ENCODE data around the gene IRX1.
A peak's percentile ranks its signal among the peaks of the same experiment; 100 is the strongest.

IRX1 gene

GRCh38 chr5:3599226-3600105 lies 3.8 kb downstream of the IRX1 start:
- Histone ChIP-seq H3K36me3 (ENCODE audit: control insufficient read depth, insufficient read depth, low read length) (no peaks in the 10 kb centered on the region), H3K9ac (ENCODE audit: low read length) (peak overlapping the region; percentile 27), H4K8ac (ENCODE audit: low read depth, low read length) (no peak overlapping the region), H3K4me3 (ENCODE audit: low read length) (no peak overlapping the region), H3K27ac (ENCODE audit: low read depth, low read length) (no peak overlapping the region), H3K56ac (ENCODE audit: low read length) (peak overlapping the region; percentile 67), H4K5ac (ENCODE audit: low read length) (no peak overlapping the region), H2BK120ac (ENCODE audit: low read depth, low read length) (no peak overlapping the region), H2AK5ac (ENCODE audit: low read length) (no peak overlapping the region), H3K79me2 (ENCODE audit: control insufficient read depth, insufficient read depth, low read length) (no peaks in the 10 kb centered on the region), H3K4me1 (ENCODE audit: control insufficient read depth, low read depth, low read length) (no peaks in the 10 kb centered on the region), H3K18ac (ENCODE audit: low read length) (no peak overlapping the region), H2BK15ac (replicated peaks; ENCODE audit: low read depth) (no peak overlapping the region), H3K27me3 (ENCODE audit: insufficient read depth, low read length, poor library complexity) (peaks cover 52% of the 10 kb centered on the region), H3K23ac (ENCODE audit: low read length) (peak overlapping the region; percentile 29), H2BK5ac (ENCODE audit: low read length) (no peak overlapping the region), H3K4me2 (ENCODE audit: low read length) (peak overlapping the region; percentile 46), H3K79me1 (ENCODE audit: low read length) (no peaks in the 10 kb centered on the region), H3K4ac (ENCODE audit: low read depth, low read length) (no peak overlapping the region)
- no CpG with 5 or more reads among the region's 86 CpGs for whole genome bisulfite sequencing (ENCODE audit: extremely low coverage, insufficient coverage, low lambda C conversion rate)
- DNase-seq, result peak; percentile 80

- H3K79me2 ChIP-seq (ENCODE audit: control insufficient read depth, insufficient read depth, low read length), result no peaks in the 10 kb centered on the region
- H4K8ac ChIP-seq (ENCODE audit: low read depth, low read length), result no peak overlapping the region
- no peak overlapping the region for H2BK5ac ChIP-seq (ENCODE audit: low read length)
- H3K27ac ChIP-seq (ENCODE audit: low read depth, low read length), result no peak overlapping the region
- peak overlapping the region; percentile 12 for H3K56ac ChIP-seq (ENCODE audit: low read length)
- H3K4ac ChIP-seq (ENCODE audit: low read depth, low read length), result no peak overlapping the region
- no peak overlapping the region for H2BK15ac ChIP-seq (replicated peaks; ENCODE audit: low read depth)
- H3K4me1 ChIP-seq (ENCODE audit: control insufficient read depth, low read depth, low read length), result no peaks in the 10 kb centered on the region
- no peaks in the 10 kb centered on the region for H3K36me3 ChIP-seq (ENCODE audit: control insufficient read depth, insufficient read depth, low read length)
- H3K4me2 ChIP-seq (ENCODE audit: low read length), result peak overlapping the region; percentile 16
- WGBS (ENCODE audit: extremely low coverage, insufficient coverage, low lambda C conversion rate), result no CpG with 5 or more reads among the region's 71 CpGs
- no peak overlapping the region for H3K18ac ChIP-seq (ENCODE audit: low read length)
- H3K9ac ChIP-seq (ENCODE audit: low read length), result no peak overlapping the region
- H2BK120ac ChIP-seq (ENCODE audit: low read depth, low read length), result no peak overlapping the region
- H3K27me3 ChIP-seq (ENCODE audit: insufficient read depth, low read length, poor library complexity), result peaks cover 56% of the 10 kb centered on the region
- H3K79me1 ChIP-seq (ENCODE audit: low read length), result no peaks in the 10 kb centered on the region
- DNase-seq, result peak; percentile 78
- H3K4me3 ChIP-seq (ENCODE audit: low read length), result no peak overlapping the region
- H3K23ac ChIP-seq (ENCODE audit: low read length), result peak overlapping the region; percentile 6
- no peak overlapping the region for H2AK5ac ChIP-seq (ENCODE audit: low read length)
- no peak overlapping the region for H4K5ac ChIP-seq (ENCODE audit: low read length)
Observed at GRCh38 chr5:3600106-3601060, 4.8 kb downstream of the IRX1 start.

- no peak overlapping the region for H3K4me3 ChIP-seq (ENCODE audit: low read length)
Observed at GRCh38 chr5:3601061-3601710, 5.6 kb downstream of the IRX1 start.

GRCh38 chr5:3601911-3602782 lies 6.5 kb downstream of the IRX1 start:
- Histone ChIP-seq H3K23ac (ENCODE audit: low read length) (no peak overlapping the region), H2BK15ac (replicated peaks; ENCODE audit: low read depth) (no peak overlapping the region), H2BK5ac (ENCODE audit: low read length) (no peak overlapping the region), H3K4me3 (ENCODE audit: low read length) (no peak overlapping the region), H4K5ac (ENCODE audit: low read length) (no peak overlapping the region), H3K79me1 (ENCODE audit: low read length) (no peaks in the 10 kb centered on the region), H3K27ac (ENCODE audit: low read depth, low read length) (no peak overlapping the region), H3K4ac (ENCODE audit: low read depth, low read length) (no peak overlapping the region), H3K36me3 (ENCODE audit: control insufficient read depth, insufficient read depth, low read length) (no peaks in the 10 kb centered on the region), H4K8ac (ENCODE audit: low read depth, low read length) (no peak overlapping the region), H3K56ac (ENCODE audit: low read length) (no peak overlapping the region), H3K4me2 (ENCODE audit: low read length) (peak overlapping the region; percentile 11), H3K27me3 (ENCODE audit: insufficient read depth, low read length, poor library complexity) (peaks cover 54% of the 10 kb centered on the region), H3K79me2 (ENCODE audit: control insufficient read depth, insufficient read depth, low read length) (no peaks in the 10 kb centered on the region), H3K18ac (ENCODE audit: low read length) (no peak overlapping the region), H2AK5ac (ENCODE audit: low read length) (no peak overlapping the region), H3K9ac (ENCODE audit: low read length) (no peak overlapping the region), H2BK120ac (ENCODE audit: low read depth, low read length) (no peak overlapping the region), H3K4me1 (ENCODE audit: control insufficient read depth, low read depth, low read length) (no peaks in the 10 kb centered on the region)
- WGBS (ENCODE audit: extremely low coverage, insufficient coverage, low lambda C conversion rate), result no CpG with 5 or more reads among the region's 73 CpGs
- DNase-seq, result peak; percentile 19

More at GRCh38 chr5:3601061-3601710, 5.6 kb downstream of the IRX1 start:
- Histone ChIP-seq H2BK15ac (replicated peaks; ENCODE audit: low read depth) (no peak overlapping the region), H3K4ac (ENCODE audit: low read depth, low read length) (no peak overlapping the region), H4K5ac (ENCODE audit: low read length) (no peak overlapping the region), H3K56ac (ENCODE audit: low read length) (peak overlapping the region; percentile 10), H3K23ac (ENCODE audit: low read length) (no peak overlapping the region), H2BK5ac (ENCODE audit: low read length) (no peak overlapping the region), H4K8ac (ENCODE audit: low read depth, low read length) (no peak overlapping the region), H3K36me3 (ENCODE audit: control insufficient read depth, insufficient read depth, low read length) (no peaks in the 10 kb centered on the region), H3K27me3 (ENCODE audit: insufficient read depth, low read length, poor library complexity) (peaks cover 59% of the 10 kb centered on the region), H3K79me2 (ENCODE audit: control insufficient read depth, insufficient read depth, low read length) (no peaks in the 10 kb centered on the region), H2AK5ac (ENCODE audit: low read length) (no peak overlapping the region), H3K4me2 (ENCODE audit: low read length) (no peak overlapping the region), H3K79me1 (ENCODE audit: low read length) (no peaks in the 10 kb centered on the region), H3K9ac (ENCODE audit: low read length) (no peak overlapping the region), H3K18ac (ENCODE audit: low read length) (no peak overlapping the region), H3K4me1 (ENCODE audit: control insufficient read depth, low read depth, low read length) (no peaks in the 10 kb centered on the region), H3K27ac (ENCODE audit: low read depth, low read length) (no peak overlapping the region), H2BK120ac (ENCODE audit: low read depth, low read length) (no peak overlapping the region)
- WGBS (ENCODE audit: extremely low coverage, insufficient coverage, low lambda C conversion rate), result no CpG with 5 or more reads among the region's 23 CpGs
- no peak for DNase-seq

All from mesendoderm (in vitro differentiated cells).